K562 (cell line): ENCODE measurements around the gene FAM180B. TPM values are rescaled to one million over a fixed set of nuclear protein-coding genes. Genes with fewer than 3 reads are reported as not detected.

Source experiments
- CBX5 ChIP-seq: IDR thresholded peaks from 2 replicates; pipeline ENCODE4 v1.6.1; 2014; ENCODE audit warnings: low read depth, borderline replicate concordance
- MCM2 ChIP-seq: fragments of 450-650 bp; IDR thresholded peaks from 2 replicates; pipeline ENCODE4 v1.6.1; 2017; ENCODE audit warnings: low read depth, mild to moderate bottlenecking
- MTA1 ChIP-seq: fragments of 450-650 bp; IDR thresholded peaks from 2 replicates; pipeline ENCODE4 v1.6.1; 2017; ENCODE audit warnings: borderline replicate concordance
- MTA2 ChIP-seq: fragments of 450-650 bp; IDR thresholded peaks from 2 replicates; pipeline ENCODE4 v1.6.1; 2016; ENCODE audit warnings: low read depth
- RAD51 ChIP-seq: fragments of 450-650 bp; IDR thresholded peaks from 2 replicates; pipeline ENCODE4 v1.7.1; 2016; ENCODE audit warnings: low read depth, mild to moderate bottlenecking, borderline replicate concordance
- RREB1 ChIP-seq: fragments of 250-450 bp; sonication (Bioruptor Pico); IDR thresholded peaks from 2 replicates; pipeline ENCODE4 v1.4.0; 2020
- TAL1 ChIP-seq: fragments of 450-650 bp; IDR thresholded peaks from 2 replicates; pipeline ENCODE4 v1.6.1; 2016; ENCODE audit warnings: mild to moderate bottlenecking
- ZNF133 ChIP-seq: fragments of 250-450 bp; sonication (Bioruptor Pico); IDR thresholded peaks from 2 replicates; pipeline ENCODE4 v1.4.0; 2020; ENCODE audit warnings: mild to moderate bottlenecking
- ZNF146 ChIP-seq: IDR thresholded peaks from one replicate; pipeline ENCODE4 v1.6.1; 2018; ENCODE audit warnings: missing compliant biosample characterization; ENCODE audit not compliant: unreplicated experiment
- ZNF318 ChIP-seq, 2 experiments: fragments of 450-650 bp; IDR thresholded peaks; 2 replicates each; pipeline ENCODE4 v1.6.1; 2016; ENCODE audit warnings: mild to moderate bottlenecking in 2 of 2, borderline replicate concordance in 1 of 2, low read depth in 1 of 2, moderate library complexity in 1 of 2
- ZNF699 ChIP-seq: fragments of 250-450 bp; sonication (Bioruptor Pico); IDR thresholded peaks from 2 replicates; pipeline ENCODE4 v1.8.0; 2021; ENCODE audit warnings: mild to moderate bottlenecking, moderate library complexity; ENCODE audit not compliant: insufficient replicate concordance
- polyA plus RNA-seq, 8 experiments: library from polyadenylated mRNA; depleted of rRNA in 4 of 8; stranded (reverse) in 5 of 8; unstranded in 3 of 8; fragments of >200 nt; fragmentation: Nextera tagmentation in 2 of 8; fragmentation: Illumina TruSeq in 1 of 8; extraction: Ambion mirVana in 2 of 8; extraction: Trizol in 1 of 8; gene quantifications; 2 replicates each; pipeline versions ENCODE4 v1.2.1 to v1.2.3, GENCODE V29; 2011 to 2014; ENCODE audit warnings: inconsistent platforms in 1 of 8, missing spikeins in 1 of 8
- total RNA-seq, 7 experiments: library from RNA; depleted of rRNA in 6 of 7; stranded (reverse); fragments of >200 nt in 6 of 7; fragmentation: Illumina TruSeq in 2 of 7; extraction: Trizol in 2 of 7; gene quantifications; 2 replicates each; pipeline versions ENCODE4 v1.2.1 to v1.2.3, GENCODE V29; 2011 to 2021; ENCODE audit warnings: low replicate concordance in 1 of 7

The FAM180B gene
- total and polyA plus RNA-seq, 9 of the 15 experiments (the other 6 are each of a cell fraction or from before 2014, with no cell fraction given) = 0.05 to 0.14 TPM; not detected in 7

- TF ChIP-seq ZNF318 (IDR thresholded peaks at IDR 0.05; ENCODE audit: borderline replicate concordance in 1 of 2, low read depth in 1 of 2) (no peak), RAD51 (no peak), ZNF146 (CRISPR knock-in tag) (no peak), TAL1 (no peak), MTA1 (no peak), MTA2 (no peak), ZNF699 (no peak), RREB1 (no peak), MCM2 (no peak), CBX5 (no peak), ZNF133 (no peak)
These were observed 2.6 kb upstream of the FAM180B start (continued) for GRCh38 chr11:47583844-47584243.
